ENCODE measurements around the gene ST6GALNAC4. TPM values are rescaled to one million over a fixed set of nuclear protein-coding genes. Genes with fewer than 3 reads are reported as not detected.

ST6GALNAC4 gene
- total RNA-seq, 1 experiment from 2014 or later, result 15.4 TPM

GRCh38 chr9:127869310-127870152 lies 47.3 kb downstream of the ST6GALNAC4 start:
- TF ChIP-seq CTCF (conservative IDR thresholded peaks at IDR 0.05), result peak; percentile 95
- Histone ChIP-seq H3K9ac (ENCODE audit: extremely low read depth, insufficient read length, low read length) (no peak overlapping the region), H3T11ph (ENCODE audit: low read length) (no peak overlapping the region), H3K23me2 (ENCODE audit: insufficient read length, low read depth, low read length, poor library complexity, severe bottlenecking) (no peaks in the 10 kb centered on the region), H2BK5ac (ENCODE audit: insufficient read length, low read length) (no peak overlapping the region), H3K27ac (ENCODE audit: insufficient read length, low read depth, low read length) (no peak overlapping the region), H3K79me2 (ENCODE audit: insufficient read depth, low read length) (no peaks in the 10 kb centered on the region), H3K56ac (ENCODE audit: insufficient read length, low read depth, low read length) (no peak overlapping the region), H3K9me3 (ENCODE audit: control insufficient read depth, low read depth, low read length) (no peaks in the 10 kb centered on the region), H3K14ac (ENCODE audit: insufficient read depth, low read length) (no peak overlapping the region), H2AFZ (ENCODE audit: low read length) (no peak overlapping the region), H3K27me3 (ENCODE audit: insufficient read depth, low read length) (no peaks in the 10 kb centered on the region), H4K20me1 (ENCODE audit: control insufficient read depth, insufficient read depth, insufficient read length) (no peaks in the 10 kb centered on the region), H3K4ac (ENCODE audit: low read depth, low read length) (no peak overlapping the region), H4K5ac (ENCODE audit: insufficient read length, low read depth, low read length) (no peak overlapping the region), H3K79me1 (ENCODE audit: insufficient read depth, low read depth, low read length, poor library complexity, severe bottlenecking) (no peaks in the 10 kb centered on the region), H4K91ac (ENCODE audit: insufficient read length, low read depth, low read length) (no peak overlapping the region), H2BK15ac (ENCODE audit: low read depth, low read length) (no peak overlapping the region), H2BK20ac (ENCODE audit: low read depth, low read length, poor library complexity, severe bottlenecking) (no peak overlapping the region), H3K4me1 (ENCODE audit: insufficient read depth, low read length) (no peaks in the 10 kb centered on the region), H4K8ac (replicated peaks; ENCODE audit: insufficient read length, low read depth, low read length) (no peak overlapping the region), H2BK120ac (ENCODE audit: low read depth, low read length, poor library complexity, severe bottlenecking) (no peak overlapping the region), H3K4me2 (ENCODE audit: insufficient read depth, insufficient read length, low read length) (no peak overlapping the region), H3K23ac (ENCODE audit: insufficient read length, low read depth, low read length) (no peak overlapping the region), H2AK5ac (ENCODE audit: insufficient read length, low read length) (no peak overlapping the region), H2BK12ac (ENCODE audit: insufficient read length, low read depth, low read length) (no peak overlapping the region), H3K18ac (ENCODE audit: insufficient read length, low read depth, low read length) (no peak overlapping the region)
- no CpG with 5 or more reads among the region's 18 CpGs for WGBS (ENCODE audit: extremely low coverage, insufficient read length, low lambda C conversion rate)
- DNase-seq, result peak; percentile 93
- peak overlapping the region in 1 of 2 experiments; percentile 24; a peak in 1 of 5 replicates for H3K4me3 Mint-ChIP-seq
- no peaks in the 10 kb centered on the region for H3K9me3 Mint-ChIP-seq
- no peak overlapping the region; a peak in 1 of 7 replicates for H3K27ac Mint-ChIP-seq
- H3K27me3 Mint-ChIP-seq (ENCODE audit: low read depth), result no peaks in the 10 kb centered on the region
- H3K36me3 Mint-ChIP-seq (ENCODE audit: insufficient read depth in 1 of 3, low read depth in 3 of 3), result peaks cover 0 to 13% (median 0%) of the 10 kb centered on the region in 3 experiments; a peak in 3 of 7 replicates
- H3K4me1 Mint-ChIP-seq, result peaks cover 4 to 15% of the 10 kb centered on the region in 2 experiments; a peak in 3 of 4 replicates

All from H9 (cell line).